Gastroesophageal sphincter (tissue), 3 donors: ENCODE measurements around the gene EXOSC6.

Source experiments
- POLR2A ChIP-seq, 2 donors: fragments of 450-650 bp; IDR thresholded peaks; one replicate each; pipeline ENCODE4 v1.6.1; 2017; ENCODE audit warnings: antibody characterized with exemption in 2 of 2, mild to moderate bottlenecking in 2 of 2, moderate library complexity in 1 of 2
- POLR2AphosphoS5 ChIP-seq: sonication (generic); formaldehyde crosslinking; IDR thresholded peaks from one replicate; pipeline ENCODE4 v1.6.1; 2017; ENCODE audit warnings: antibody characterized with exemption
- TF ChIP-seq, protein P1 (sequence below), 4 experiments: fragments of 200-600 bp in 2 of 4; fragments of 450-650 bp in 2 of 4; sonication (generic) in 1 of 4; IDR thresholded peaks; one replicate each; pipeline ENCODE4 v1.5.1; 2017 to 2019; ENCODE audit warnings: antibody characterized with exemption in 4 of 4, mild to moderate bottlenecking in 2 of 4, moderate library complexity in 2 of 4

GRCh38 chr16:70271696-70272095 is 20.0 kb upstream of the EXOSC6 start:
- TF ChIP-seq, protein P1, sequence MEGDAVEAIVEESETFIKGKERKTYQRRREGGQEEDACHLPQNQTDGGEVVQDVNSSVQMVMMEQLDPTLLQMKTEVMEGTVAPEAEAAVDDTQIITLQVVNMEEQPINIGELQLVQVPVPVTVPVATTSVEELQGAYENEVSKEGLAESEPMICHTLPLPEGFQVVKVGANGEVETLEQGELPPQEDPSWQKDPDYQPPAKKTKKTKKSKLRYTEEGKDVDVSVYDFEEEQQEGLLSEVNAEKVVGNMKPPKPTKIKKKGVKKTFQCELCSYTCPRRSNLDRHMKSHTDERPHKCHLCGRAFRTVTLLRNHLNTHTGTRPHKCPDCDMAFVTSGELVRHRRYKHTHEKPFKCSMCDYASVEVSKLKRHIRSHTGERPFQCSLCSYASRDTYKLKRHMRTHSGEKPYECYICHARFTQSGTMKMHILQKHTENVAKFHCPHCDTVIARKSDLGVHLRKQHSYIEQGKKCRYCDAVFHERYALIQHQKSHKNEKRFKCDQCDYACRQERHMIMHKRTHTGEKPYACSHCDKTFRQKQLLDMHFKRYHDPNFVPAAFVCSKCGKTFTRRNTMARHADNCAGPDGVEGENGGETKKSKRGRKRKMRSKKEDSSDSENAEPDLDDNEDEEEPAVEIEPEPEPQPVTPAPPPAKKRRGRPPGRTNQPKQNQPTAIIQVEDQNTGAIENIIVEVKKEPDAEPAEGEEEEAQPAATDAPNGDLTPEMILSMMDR (IDR thresholded peaks at IDR 0.05), result no peak
- TF ChIP-seq POLR2AphosphoS5 (no peak), POLR2A (IDR thresholded peaks at IDR 0.05) (no peak)
